GM12878 (cell line): ENCODE measurements around the gene STK40. TPM values are rescaled to one million over a fixed set of nuclear protein-coding genes. Genes with fewer than 3 reads are reported as not detected.

ENCODE experiments used
- ATAC-seq: fragments of 200-7000 bp; cut with Tn5 transposase; 3 replicates; pipeline ENCODE4 v1.9.1; 2020; ENCODE audit warnings: mild to moderate bottlenecking, moderate library complexity
- BruUV-seq: library from RNA; stranded (reverse); fragments of 400-500 nt; replicated peaks from 2 replicates; lab custom pipeline; 2021; lab: Mats Ljungman, UMichigan
- CTCF ChIA-PET: fragments of 300-600 bp; sonication (Branson Sonifier 250); formaldehyde crosslinking; extraction: SDS; loops from one replicate; lab custom pipeline; 2021; ENCODE audit warnings: inconsistent platforms; lab: Yijun Ruan, JAX
- POLR2A ChIA-PET: fragments of 350-600 bp; formaldehyde crosslinking; extraction: SDS; loops from one replicate; lab custom pipeline; 2021; ENCODE audit warnings: inconsistent platforms; lab: Charles Lee
- RAD21 ChIA-PET: fragments of 300-600 bp; sonication (Branson Sonifier 250); formaldehyde crosslinking; loops from one replicate; lab custom pipeline; 2023; ENCODE audit warnings: antibody characterized with exemption; ENCODE audit not compliant: unreplicated experiment; lab: Charles Lee
- SMC1A ChIA-PET: fragments of 300-600 bp; sonication (Branson Sonifier 250); formaldehyde crosslinking; loops from one replicate; lab custom pipeline; 2023; ENCODE audit not compliant: unreplicated experiment, uncharacterized antibody; lab: Charles Lee
- DNase-seq: peaks from one replicate; pipeline ENCODE4 v3.0.0-alpha.2; 2011; ENCODE audit warnings: low read depth, low spot score
- FAIRE-seq: peaks from 3 replicates; lab custom pipeline; 2011; peaks lifted over from hg19 to GRCh38; lab: Jason Lieb, UNC
- H2AFZ ChIP-seq: 2 replicates; pipeline ENCODE4 v1.6.0; 2011; ENCODE audit warnings: low read depth, low read length, control low read depth; ENCODE audit not compliant: control insufficient read depth
- H3K27ac ChIP-seq: 2 replicates; pipeline ENCODE4 v1.5.1; 2011; ENCODE audit warnings: control low read depth; ENCODE audit not compliant: control insufficient read depth, insufficient read depth
- H3K27me3 ChIP-seq, 2 experiments: replicated peaks in 1 of 2; 2 replicates each; pipeline versions ENCODE4 v1.6.0 to v1.6.1; 2011; ENCODE audit warnings: low read length in 1 of 2; ENCODE audit not compliant: control insufficient read depth in 2 of 2, insufficient read depth in 2 of 2
- H3K36me3 ChIP-seq, 2 experiments: 2 replicates each; pipeline ENCODE4 v1.5.1; 2011; ENCODE audit warnings: low read length in 1 of 2; ENCODE audit not compliant: control insufficient read depth in 2 of 2, insufficient read depth in 2 of 2
- H3K4me1 ChIP-seq: 2 replicates; pipeline ENCODE4 v1.6.1; 2011; ENCODE audit warnings: mild to moderate bottlenecking, low read length, moderate library complexity, mixed read lengths; ENCODE audit not compliant: control insufficient read depth, insufficient read depth
- H3K4me2 ChIP-seq: 2 replicates; pipeline ENCODE4 v1.6.0; 2011; ENCODE audit warnings: control low read depth; ENCODE audit not compliant: control insufficient read depth, insufficient read depth
- H3K4me3 ChIP-seq: fragments of 200-600 bp; sonication (generic); 2 replicates; pipeline ENCODE4 v1.5.1; 2016
- H3K79me2 ChIP-seq: 2 replicates; pipeline ENCODE4 v1.6.0; 2011; ENCODE audit warnings: low read length; ENCODE audit not compliant: control insufficient read depth, insufficient read depth
- H3K9ac ChIP-seq: 2 replicates; pipeline ENCODE4 v1.8.0; 2011; ENCODE audit warnings: low read length, control low read depth, mixed read lengths; ENCODE audit not compliant: control insufficient read depth, insufficient read depth
- H3K9me3 ChIP-seq: replicated peaks from 3 replicates; pipeline ENCODE4 v1.5.1; 2011; ENCODE audit warnings: mild to moderate bottlenecking, low read length; ENCODE audit not compliant: control insufficient read depth, insufficient read depth
- H4K20me1 ChIP-seq: 2 replicates; pipeline ENCODE4 v1.6.0; 2011; ENCODE audit not compliant: control insufficient read depth, insufficient read depth
- BMI1 ChIP-seq: fragments of 450-650 bp; IDR thresholded peaks from 2 replicates; pipeline ENCODE4 v1.6.1; 2016; ENCODE audit warnings: mild to moderate bottlenecking, moderate library complexity, borderline replicate concordance
- CHD1 ChIP-seq: IDR thresholded peaks from 2 replicates; pipeline ENCODE4 v1.6.1; 2012; ENCODE audit warnings: low read depth, low read length, improper control_type of control experiment
- ESRRA ChIP-seq: IDR thresholded peaks from 2 replicates; pipeline ENCODE4 v1.6.1; 2012; ENCODE audit warnings: mild to moderate bottlenecking, low read length, improper control_type of control experiment
- GATAD2B ChIP-seq: fragments of 450-650 bp; conservative IDR thresholded peaks from 2 replicates; pipeline ENCODE4 v1.6.1; 2017; ENCODE audit warnings: low read depth, mild to moderate bottlenecking, moderate library complexity
- MXI1 ChIP-seq: fragments of 150-350 bp; IDR thresholded peaks from 2 replicates; pipeline ENCODE4 v1.6.1; 2011; ENCODE audit warnings: low read depth, mild to moderate bottlenecking, inconsistent platforms, low read length, improper control_type of control experiment
- YY1 ChIP-seq: IDR thresholded peaks from 2 replicates; pipeline ENCODE4 v1.6.1; 2011; ENCODE audit warnings: low read depth, mild to moderate bottlenecking, low read length
- WGBS: methylation state at CpG from one replicate; pipeline ENCODE4 v1.1.6; 2016; ENCODE audit warnings: low lambda C conversion rate; ENCODE audit not compliant: insufficient replicate concordance, insufficient coverage; ENCODE audit errors: missing lambda C conversion rate; 5-methylcytosine and 5-hydroxymethylcytosine counted together
- in situ Hi-C: fragments of 300-500 bp; cut with MboI; formaldehyde crosslinking; loops from 9 replicates; pipeline ENCODE4 v1.14.3; 2018; ENCODE audit warnings: mixed read lengths
- intact Hi-C: fragments of 100-400 bp; cut with micrococcal nuclease; formaldehyde crosslinking; loops from one replicate; pipeline ENCODE4 v1.14.2; 2022; ENCODE audit not compliant: unreplicated experiment
- polyA plus RNA-seq, 11 experiments: library from polyadenylated mRNA; depleted of rRNA in 4 of 11; unstranded in 6 of 11; stranded (reverse) in 5 of 11; fragments of >200 nt; fragmentation: Nextera tagmentation in 4 of 11; fragmentation: Illumina TruSeq in 1 of 11; extraction: Ambion mirVana in 4 of 11; extraction: Trizol in 1 of 11; gene quantifications; 1 replicate in 1 of 11; 2 replicates in 10 of 11; pipeline versions ENCODE4 v1.2.1 to v1.2.3, GENCODE V29; 2011 to 2016; ENCODE audit warnings: inconsistent platforms in 2 of 11, missing spikeins in 2 of 11, low read depth in 1 of 11
- total RNA-seq, 4 experiments: library from RNA; depleted of rRNA in 3 of 4; stranded (reverse); fragments of >200 nt in 3 of 4; fragmentation: Illumina TruSeq in 1 of 4; extraction: Trizol in 1 of 4; gene quantifications; 2 replicates each; pipeline versions ENCODE4 v1.2.1 to v1.2.3, GENCODE V29; 2013 to 2021

Gene STK40
- total and polyA plus RNA-seq, 10 of the 15 experiments (the other 5 are each of a cell fraction or from before 2014, with no cell fraction given): 0.27 to 51.0 (median 29.5) TPM

- POLR2A ChIA-PET: interaction anchor here (0.6 to 0.8 kb wide), 2 partner anchors 14 to 50 kb away, joined by 4 to 5 read pairs; no protein-coding TSS in a partner anchor
- no peak for ATAC-seq
- Histone ChIP-seq H2AFZ (no peak overlapping the region), H3K27me3 (no peaks in the 10 kb centered on the region), H3K79me2 (no peaks in the 10 kb centered on the region), H3K9ac (no peak overlapping the region), H3K27ac (no peak overlapping the region), H4K20me1 (no peaks in the 10 kb centered on the region; the same call in 1 of the 2 replicates), H3K4me1 (peaks cover 24% of the 10 kb centered on the region), H3K9me3 (no peaks in the 10 kb centered on the region), H3K4me2 (peak overlapping the region; percentile 89; the same call in 1 of the 2 replicates)
- no peak for FAIRE-seq
- CTCF ChIA-PET: interaction anchor here (1.0 to 1.2 kb wide), 2 partner anchors 44 to 134 kb away, joined by 3 read pairs; no protein-coding TSS in a partner anchor
- RAD21 ChIA-PET: interaction anchor here (0.6 kb wide), 1 partner anchor 50 kb away, joined by 4 read pairs; no protein-coding TSS in a partner anchor
- DNase-seq: no peak
- SMC1A ChIA-PET: interaction anchor here (0.9 kb wide), 1 partner anchor 96 kb away, joined by 3 read pairs; no protein-coding TSS in a partner anchor
- no TSS peak for BruUV-seq
- WGBS: 92% methylated on average over 23 of the region's 67 CpGs
- in situ Hi-C loops (no loop called here), intact Hi-C loops (no loop called here)
- TF ChIP-seq ESRRA (no peak), YY1 (no peak), GATAD2B (0 out of 2 replicates have a peak, but pooled peaks have one; percentile 37), MXI1 (no peak), BMI1 (no peak), CHD1 (no peak)
- TF ChIP-seq, all 136 proteins: peak for 1
- Histone ChIP-seq H3K4me3 (peak overlapping the region; percentile 70; the same call in 1 of the 2 replicates), H3K36me3 (no peaks in the 10 kb centered on the region)
Measured at GRCh38 chr1:36322041-36322785, 63.5 kb downstream of the STK40 start.
